A673 (cell line): ENCODE measurements around the gene ODR4. TPM values are rescaled to one million over a fixed set of nuclear protein-coding genes. Genes with fewer than 3 reads are reported as not detected.

Experiments used
- Bru-seq: library from RNA; stranded (reverse); fragments of 400-500 nt; gene quantifications from one replicate; lab custom pipeline; 2021; lab: Mats Ljungman, UMichigan
- BruChase-seq, 2 experiments: library from RNA; stranded (reverse); fragments of 400-500 nt; gene quantifications; one replicate each; lab custom pipeline; 2021; lab: Mats Ljungman, UMichigan
- BruUV-seq: library from RNA; stranded (reverse); fragments of 400-500 nt; replicated peaks from 2 replicates; lab custom pipeline; 2021; lab: Mats Ljungman, UMichigan
- CTCF ChIA-PET: fragments of 300-600 bp; sonication (Branson Sonifier 250); formaldehyde crosslinking; loops from one replicate; lab custom pipeline; 2022; ENCODE audit warnings: antibody characterized with exemption; lab: Charles Lee
- POLR2A ChIA-PET: fragments of 300-600 bp; sonication (Branson Sonifier 250); formaldehyde crosslinking; loops from one replicate; lab custom pipeline; 2022; ENCODE audit warnings: antibody characterized with exemption; ENCODE audit not compliant: low non-redundant PET; lab: Charles Lee
- DNase-seq: peaks from one replicate; pipeline ENCODE4 v3.0.0-alpha.2; 2015; ENCODE audit warnings: low spot score
- H3K27ac ChIP-seq: fragments of 200-600 bp; sonication (generic); 2 replicates; pipeline ENCODE4 v1.5.1; 2016; ENCODE audit warnings: mixed run types, low read depth, mild to moderate bottlenecking, mixed read lengths, antibody characterized with exemption, low read length; ENCODE audit not compliant: poor library complexity, severe bottlenecking
- H3K27me3 ChIP-seq: fragments of 200-600 bp; sonication (generic); replicated peaks from 2 replicates; pipeline ENCODE4 v1.6.1; 2017; ENCODE audit warnings: mixed run types, low read depth, mild to moderate bottlenecking, mixed read lengths, antibody characterized with exemption, low read length; ENCODE audit not compliant: insufficient read depth, poor library complexity
- H3K36me3 ChIP-seq: fragments of 200-600 bp; sonication (generic); 2 replicates; pipeline ENCODE4 v1.6.1; 2016; ENCODE audit warnings: mixed run types, mild to moderate bottlenecking, mixed read lengths, antibody characterized with exemption, low read length; ENCODE audit not compliant: insufficient read depth, poor library complexity, severe bottlenecking
- H3K4me1 ChIP-seq: fragments of 200-600 bp; sonication (generic); 2 replicates; pipeline ENCODE4 v1.6.1; 2017; ENCODE audit warnings: mixed run types, mild to moderate bottlenecking, mixed read lengths, antibody characterized with exemption, low read length; ENCODE audit not compliant: insufficient read depth, poor library complexity, severe bottlenecking
- H3K4me3 ChIP-seq: fragments of 200-600 bp; sonication (generic); 2 replicates; pipeline ENCODE4 v1.5.1; 2016; ENCODE audit warnings: low read depth, mixed run types, mild to moderate bottlenecking, mixed read lengths, low read length; ENCODE audit not compliant: poor library complexity, severe bottlenecking
- H3K9me3 ChIP-seq: fragments of 200-600 bp; sonication (generic); 2 replicates; pipeline ENCODE4 v1.6.1; 2016; ENCODE audit warnings: mixed run types, low read depth, mild to moderate bottlenecking, mixed read lengths, antibody characterized with exemption, low read length; ENCODE audit not compliant: poor library complexity, severe bottlenecking
- CTCF ChIP-seq: fragments of 300-800, 200-600 bp; sonication (generic); conservative IDR thresholded peaks from 2 replicates; pipeline ENCODE4 v1.5.1; 2017; ENCODE audit warnings: low read depth, mild to moderate bottlenecking, antibody characterized with exemption, low read length, moderate library complexity, mixed read lengths
- EZH2 ChIP-seq: fragments of 200-600 bp; sonication (generic); IDR thresholded peaks from 2 replicates; pipeline ENCODE4 v1.6.1; 2017; ENCODE audit warnings: borderline replicate concordance, low read depth, mild to moderate bottlenecking, mixed read lengths, antibody characterized with exemption, low read length; ENCODE audit not compliant: poor library complexity, severe bottlenecking
- intact Hi-C: fragments of 100-400 bp; cut with micrococcal nuclease; formaldehyde crosslinking; loops from one replicate; pipeline ENCODE4 v1.10.0; 2022; ENCODE audit not compliant: unreplicated experiment
- long read RNA-seq: library from polyadenylated mRNA; stranded (forward); transcript quantifications from one replicate; pipeline ENCODE4 v2.0.0, GENCODE V29; 2022
- total RNA-seq: library from RNA; stranded (reverse); gene quantifications from 2 replicates; pipeline ENCODE4 v1.2.3, GENCODE V29; 2021

Gene ODR4
- total RNA-seq (21.5 and 23.1 TPM in 2 replicates), Bru-seq, nascent RNA (percentile 91 among the genes with signal in this experiment), BruChase-seq, experiment 1, labeled RNA remaining after a 2-hour chase (percentile 91 among the genes with signal in this experiment), BruChase-seq, experiment 2, labeled RNA remaining after a 6-hour chase (percentile 85 among the genes with signal in this experiment)
- long read RNA-seq, transcript ODR4-201 (14 exons, 3,792 nt) = major isoform, 35 of 57 reads
- long read RNA-seq, partial matches to known transcripts = 8 of 57 reads
- long read RNA-seq, other reads (novel, unspliced or antisense) = 13 of 57 reads

GRCh38 chr1:186375152-186375928 lies at the start of gene ODR4, which contains the start of gene TPR:
Gene ODR4, plus strand, starts transcription at chr1:186375838. Its CDS starts 3,948 bp downstream, at chr1:186379786.
Gene TPR, minus strand, starts transcription at chr1:186375253. Its CDS starts 225 bp downstream, at chr1:186375028.
- peaks cover 15% of the 10 kb centered on the region for H3K4me1 ChIP-seq
- H3K27ac ChIP-seq = peak within 1 kb of the TSS; percentile 98
- CTCF ChIA-PET = interaction anchor here (0.5 to 1.2 kb wide), 13 partner anchors 9 to 655 kb away, joined by 3 to 9 read pairs (median 3); partner anchors contain the start of gene PTGS2
- POLR2A ChIA-PET = interaction anchor here (0.7 kb wide), 2 partner anchors 162 to 1060 kb away, joined by 3 read pairs; no protein-coding TSS in a partner anchor
- no TSS peak for BruUV-seq
- peak within 1 kb of the TSS; percentile 78 for H3K4me3 ChIP-seq
- peaks cover 40% of the 10 kb centered on the region for H3K36me3 ChIP-seq
- DNase-seq = peak; percentile 100
- no peak for TF ChIP-seq EZH2
- TF ChIP-seq CTCF = peak; percentile 100
- no peaks in the 10 kb centered on the region for H3K9me3 ChIP-seq
- no peaks in the 10 kb centered on the region for H3K27me3 ChIP-seq
- intact Hi-C loops = no loop called here

GRCh38 chr1:186326009-186326408 lies 49.6 kb upstream of the ODR4 start:
- Histone ChIP-seq H3K9me3 (no peaks in the 10 kb centered on the region), H3K36me3 (peaks cover 86% of the 10 kb centered on the region), H3K4me3 (no peak overlapping the region), H3K4me1 (no peaks in the 10 kb centered on the region), H3K27me3 (no peaks in the 10 kb centered on the region), H3K27ac (no peak overlapping the region)
- ChIA-PET CTCF (interaction anchor here (1.2 kb wide), 1 partner anchor 49 kb away, joined by 5 read pairs; the partner anchor contains the start of gene TPR), POLR2A (no interaction called here)
- intact Hi-C loops = loop anchor here (10.0 kb wide), 1 partner anchor 1021 kb away; no protein-coding TSS in a partner anchor
- DNase-seq = no peak
- BruUV-seq = no TSS peak
- TF ChIP-seq EZH2 (no peak), CTCF (no peak)

GRCh38 chr1:186327331-186327730 lies 48.3 kb upstream of the ODR4 start:
- no peak for TF ChIP-seq EZH2
- no peak for TF ChIP-seq CTCF
- BruUV-seq = no TSS peak
- H3K4me1 ChIP-seq = no peaks in the 10 kb centered on the region
- no peak overlapping the region for H3K27ac ChIP-seq
- H3K9me3 ChIP-seq = no peaks in the 10 kb centered on the region
- ChIA-PET POLR2A (interaction anchor here (0.7 kb wide), 1 partner anchor 445 kb away, joined by 3 read pairs; no protein-coding TSS in a partner anchor), CTCF (no interaction called here)
- intact Hi-C loops = loop anchor here (10.0 kb wide), 1 partner anchor 1023 kb away; no protein-coding TSS in a partner anchor
- H3K27me3 ChIP-seq = no peaks in the 10 kb centered on the region
- no peak overlapping the region for H3K4me3 ChIP-seq
- H3K36me3 ChIP-seq = peaks cover 86% of the 10 kb centered on the region
- no peak for DNase-seq
